Measurements from ENCODE around the gene CFAP57. TPM values are rescaled to one million over a fixed set of nuclear protein-coding genes. Genes with fewer than 3 reads are reported as not detected.

Gene CFAP57
- not detected for total RNA-seq
- long read RNA-seq, result 0 reads

- Histone ChIP-seq H3K27ac (replicated peaks) (peak within 1 kb of the TSS; percentile 60), H3K4me3 (peak within 1 kb of the TSS; percentile 84), H3K27me3 (ENCODE audit: low read depth) (peaks cover 16% of the 10 kb centered on the region), H3K36me3 (peaks cover 38% of the 10 kb centered on the region), H3K9me3 (replicated peaks) (no peaks in the 10 kb centered on the region), H3K4me1 (peaks cover 20% of the 10 kb centered on the region)
- no peak for TF ChIP-seq CTCF (IDR thresholded peaks at IDR 0.05; ENCODE audit: borderline replicate concordance)
- DNase-seq, result peak; percentile 84
- intact Hi-C loops (cut with micrococcal nuclease), result no loop called here
Observed at GRCh38 chr1:43171876-43172526, at the start of gene CFAP57, which contains the start of gene EBNA1BP2. Gene CFAP57, plus strand, starts transcription at chr1:43172330. Its CDS starts 424 bp downstream, at chr1:43172754. Gene EBNA1BP2, minus strand, starts transcription at chr1:43172290. Its CDS starts 172 bp downstream, at chr1:43172118.

GRCh38 chr1:43123031-43123430, 49.1 kb upstream of the CFAP57 start:
- H3K4me1 ChIP-seq, result no peaks in the 10 kb centered on the region
- H3K4me3 ChIP-seq, result no peak overlapping the region
- no peaks in the 10 kb centered on the region for H3K9me3 ChIP-seq (replicated peaks)
- no peak overlapping the region for H3K27ac ChIP-seq (replicated peaks)
- TF ChIP-seq CTCF (IDR thresholded peaks at IDR 0.05; ENCODE audit: borderline replicate concordance), result no peak
- DNase-seq, result no peak
- H3K36me3 ChIP-seq, result no peaks in the 10 kb centered on the region
- H3K27me3 ChIP-seq (ENCODE audit: low read depth), result peaks cover 23% of the 10 kb centered on the region
- intact Hi-C loops (cut with micrococcal nuclease), result no loop called here

- Histone ChIP-seq H3K4me1 (no peaks in the 10 kb centered on the region), H3K27me3 (ENCODE audit: low read depth) (peaks cover 19% of the 10 kb centered on the region), H3K4me3 (no peak overlapping the region), H3K9me3 (replicated peaks) (no peaks in the 10 kb centered on the region), H3K27ac (replicated peaks) (no peak overlapping the region), H3K36me3 (no peaks in the 10 kb centered on the region)
- no peak for DNase-seq
- intact Hi-C loops (cut with micrococcal nuclease), result no loop called here
- no peak for TF ChIP-seq CTCF (IDR thresholded peaks at IDR 0.05; ENCODE audit: borderline replicate concordance)
Observed at GRCh38 chr1:43128816-43129215, 43.3 kb upstream of the CFAP57 start.

GRCh38 chr1:43129426-43129825, 42.7 kb upstream of the CFAP57 start:
- intact Hi-C loops (cut with micrococcal nuclease), result no loop called here

GRCh38 chr1:43134068-43134467, 38.1 kb upstream of the CFAP57 start:
- intact Hi-C loops (cut with micrococcal nuclease), result no loop called here
- H3K4me1 ChIP-seq, result peaks cover 21% of the 10 kb centered on the region
- TF ChIP-seq CTCF (IDR thresholded peaks at IDR 0.05; ENCODE audit: borderline replicate concordance), result no peak

More at GRCh38 chr1:43129426-43129825, 42.7 kb upstream of the CFAP57 start:
- H3K9me3 ChIP-seq (replicated peaks), result peaks cover under 1% of the 10 kb centered on the region
- no peak for TF ChIP-seq CTCF (IDR thresholded peaks at IDR 0.05; ENCODE audit: borderline replicate concordance)
- H3K4me3 ChIP-seq, result no peak overlapping the region
- peaks cover 19% of the 10 kb centered on the region for H3K27me3 ChIP-seq (ENCODE audit: low read depth)
- no peaks in the 10 kb centered on the region for H3K4me1 ChIP-seq
- no peak overlapping the region for H3K27ac ChIP-seq (replicated peaks)
- no peak for DNase-seq
- no peaks in the 10 kb centered on the region for H3K36me3 ChIP-seq

More at GRCh38 chr1:43134068-43134467, 38.1 kb upstream of the CFAP57 start:
- H3K36me3 ChIP-seq, result no peaks in the 10 kb centered on the region
- H3K4me3 ChIP-seq, result no peak overlapping the region
- no peak overlapping the region for H3K27ac ChIP-seq (replicated peaks)
- H3K27me3 ChIP-seq (ENCODE audit: low read depth), result peaks cover 17% of the 10 kb centered on the region
- DNase-seq, result no peak
- peaks cover 6% of the 10 kb centered on the region for H3K9me3 ChIP-seq (replicated peaks)
